ENCODE data around the gene FGFR1OP2. TPM values are rescaled to one million over a fixed set of nuclear protein-coding genes. Genes with fewer than 3 reads are reported as not detected.

The FGFR1OP2 gene
- total RNA-seq, 2 experiments from 2014 or later, result 42.4 to 45.0 TPM

GRCh38 chr12:26997003-26997402, 58.7 kb downstream of the FGFR1OP2 start:
- H3K9me2 ChIP-seq (ENCODE audit: insufficient read depth, low read length), result no peaks in the 10 kb centered on the region
- POLR2A ChIA-PET, result interaction anchor here (0.7 to 1.0 kb wide), 3 partner anchors 28 to 535 kb away, joined by 3 to 5 read pairs (median 4); no protein-coding TSS in a partner anchor
- peaks cover 13% of the 10 kb centered on the region for H3K4me1 ChIP-seq (ENCODE audit: insufficient read depth, low read length, poor library complexity, severe bottlenecking)
- H3K79me2 ChIP-seq (ENCODE audit: insufficient read depth, low read depth, low read length), result peaks cover 8% of the 10 kb centered on the region; the same call in 1 of the 2 replicates
- no peak overlapping the region for H3K4me2 ChIP-seq (ENCODE audit: low read length)
- DNase-seq (ENCODE audit: low spot score), result no peak
- no TSS peak for BruUV-seq (replicated peaks)
- no peak overlapping the region for H3K4me3 ChIP-seq (ENCODE audit: low read depth, low read length, poor library complexity, severe bottlenecking)
- H3K27ac ChIP-seq (ENCODE audit: low read depth, low read length, poor library complexity, severe bottlenecking), result no peak overlapping the region
- TF ChIP-seq EZH2phosphoT487 (IDR thresholded peaks at IDR 0.05; ENCODE audit: borderline replicate concordance, low read depth, low read length), result no peak
- TF ChIP-seq, protein P1, sequence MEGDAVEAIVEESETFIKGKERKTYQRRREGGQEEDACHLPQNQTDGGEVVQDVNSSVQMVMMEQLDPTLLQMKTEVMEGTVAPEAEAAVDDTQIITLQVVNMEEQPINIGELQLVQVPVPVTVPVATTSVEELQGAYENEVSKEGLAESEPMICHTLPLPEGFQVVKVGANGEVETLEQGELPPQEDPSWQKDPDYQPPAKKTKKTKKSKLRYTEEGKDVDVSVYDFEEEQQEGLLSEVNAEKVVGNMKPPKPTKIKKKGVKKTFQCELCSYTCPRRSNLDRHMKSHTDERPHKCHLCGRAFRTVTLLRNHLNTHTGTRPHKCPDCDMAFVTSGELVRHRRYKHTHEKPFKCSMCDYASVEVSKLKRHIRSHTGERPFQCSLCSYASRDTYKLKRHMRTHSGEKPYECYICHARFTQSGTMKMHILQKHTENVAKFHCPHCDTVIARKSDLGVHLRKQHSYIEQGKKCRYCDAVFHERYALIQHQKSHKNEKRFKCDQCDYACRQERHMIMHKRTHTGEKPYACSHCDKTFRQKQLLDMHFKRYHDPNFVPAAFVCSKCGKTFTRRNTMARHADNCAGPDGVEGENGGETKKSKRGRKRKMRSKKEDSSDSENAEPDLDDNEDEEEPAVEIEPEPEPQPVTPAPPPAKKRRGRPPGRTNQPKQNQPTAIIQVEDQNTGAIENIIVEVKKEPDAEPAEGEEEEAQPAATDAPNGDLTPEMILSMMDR (conservative IDR thresholded peaks at IDR 0.05; ENCODE audit: low read length), result no peak
- H3K36me3 ChIP-seq (ENCODE audit: insufficient read depth, low read length), result peaks cover 72% of the 10 kb centered on the region
- no peak overlapping the region for H2AFZ ChIP-seq (ENCODE audit: low read length)
- H4K20me1 ChIP-seq (ENCODE audit: insufficient read depth, low read length), result no peaks in the 10 kb centered on the region
- intact Hi-C loops (cut with micrococcal nuclease; ENCODE audit: unreplicated experiment), result no loop called here
- no peaks in the 10 kb centered on the region for H3K9me3 ChIP-seq (ENCODE audit: low read length)
- CTCF ChIA-PET (ENCODE audit: unreplicated experiment), result no interaction called here

- Histone ChIP-seq H3K36me3 (ENCODE audit: insufficient read depth, low read length) (peaks cover 46% of the 10 kb centered on the region), H4K20me1 (ENCODE audit: insufficient read depth, low read length) (no peaks in the 10 kb centered on the region), H3K79me2 (ENCODE audit: insufficient read depth, low read depth, low read length) (peaks cover 41% of the 10 kb centered on the region; the same call in 1 of the 2 replicates), H3K4me3 (ENCODE audit: low read depth, low read length, poor library complexity, severe bottlenecking) (no peak overlapping the region), H2AFZ (ENCODE audit: low read length) (no peak overlapping the region), H3K9me3 (ENCODE audit: low read length) (no peaks in the 10 kb centered on the region), H3K4me1 (ENCODE audit: insufficient read depth, low read length, poor library complexity, severe bottlenecking) (peaks cover 48% of the 10 kb centered on the region), H3K9me2 (ENCODE audit: insufficient read depth, low read length) (no peaks in the 10 kb centered on the region), H3K4me2 (ENCODE audit: low read length) (peak overlapping the region; percentile 4; the same call in 1 of the 2 replicates), H3K27ac (ENCODE audit: low read depth, low read length, poor library complexity, severe bottlenecking) (no peak overlapping the region)
- ChIA-PET CTCF (ENCODE audit: unreplicated experiment) (no interaction called here), POLR2A (interaction anchor here (0.6 to 4.3 kb wide), 10 partner anchors 10 to 167 kb away, joined by 3 to 18 read pairs (median 4); no protein-coding TSS in a partner anchor)
- TF ChIP-seq, protein P1 (conservative IDR thresholded peaks at IDR 0.05; ENCODE audit: low read length), result no peak
- no peak for TF ChIP-seq EZH2phosphoT487 (IDR thresholded peaks at IDR 0.05; ENCODE audit: borderline replicate concordance, low read depth, low read length)
- intact Hi-C loops (cut with micrococcal nuclease; ENCODE audit: unreplicated experiment), result no loop called here
- BruUV-seq (replicated peaks), result no TSS peak
- DNase-seq (ENCODE audit: low spot score), result no peak
Measured at GRCh38 chr12:27000961-27001360, 62.7 kb downstream of the FGFR1OP2 start.

- Histone ChIP-seq H3K4me3 (ENCODE audit: low read depth, low read length, poor library complexity, severe bottlenecking) (no peak overlapping the region), H3K4me1 (ENCODE audit: insufficient read depth, low read length, poor library complexity, severe bottlenecking) (peaks cover 51% of the 10 kb centered on the region), H3K79me2 (ENCODE audit: insufficient read depth, low read depth, low read length) (peaks cover 43% of the 10 kb centered on the region; the same call in 1 of the 2 replicates), H4K20me1 (ENCODE audit: insufficient read depth, low read length) (no peaks in the 10 kb centered on the region), H2AFZ (ENCODE audit: low read length) (no peak overlapping the region), H3K9me2 (ENCODE audit: insufficient read depth, low read length) (no peaks in the 10 kb centered on the region), H3K36me3 (ENCODE audit: insufficient read depth, low read length) (peaks cover 45% of the 10 kb centered on the region), H3K27ac (ENCODE audit: low read depth, low read length, poor library complexity, severe bottlenecking) (no peak overlapping the region), H3K9me3 (ENCODE audit: low read length) (no peaks in the 10 kb centered on the region), H3K4me2 (ENCODE audit: low read length) (no peak overlapping the region)
- POLR2A ChIA-PET, result interaction anchor here (0.5 to 4.3 kb wide), 10 partner anchors 9 to 1556 kb away, joined by 3 to 18 read pairs (median 4); no protein-coding TSS in a partner anchor
- intact Hi-C loops (cut with micrococcal nuclease; ENCODE audit: unreplicated experiment), result no loop called here
- TF ChIP-seq EZH2phosphoT487 (IDR thresholded peaks at IDR 0.05; ENCODE audit: borderline replicate concordance, low read depth, low read length), result no peak
- TF ChIP-seq, protein P1 (conservative IDR thresholded peaks at IDR 0.05; ENCODE audit: low read length), result no peak
- no TSS peak for BruUV-seq (replicated peaks)
- no peak for DNase-seq (ENCODE audit: low spot score)
- CTCF ChIA-PET (ENCODE audit: unreplicated experiment), result no interaction called here
Measured at GRCh38 chr12:27001663-27002062, 63.4 kb downstream of the FGFR1OP2 start.

Measured in OCI-LY7 (cell line).